Medulla oblongata (tissue), 1 donor: ENCODE results near the gene TMEM221.
A peak's percentile ranks its signal among the peaks of the same experiment; 100 is the strongest.

ENCODE experiments used
- DNase-seq: peaks from one replicate; pipeline ENCODE4 v3.0.0-alpha.2; 2015; ENCODE audit errors: extremely low spot score

TMEM221 gene

DNA sequence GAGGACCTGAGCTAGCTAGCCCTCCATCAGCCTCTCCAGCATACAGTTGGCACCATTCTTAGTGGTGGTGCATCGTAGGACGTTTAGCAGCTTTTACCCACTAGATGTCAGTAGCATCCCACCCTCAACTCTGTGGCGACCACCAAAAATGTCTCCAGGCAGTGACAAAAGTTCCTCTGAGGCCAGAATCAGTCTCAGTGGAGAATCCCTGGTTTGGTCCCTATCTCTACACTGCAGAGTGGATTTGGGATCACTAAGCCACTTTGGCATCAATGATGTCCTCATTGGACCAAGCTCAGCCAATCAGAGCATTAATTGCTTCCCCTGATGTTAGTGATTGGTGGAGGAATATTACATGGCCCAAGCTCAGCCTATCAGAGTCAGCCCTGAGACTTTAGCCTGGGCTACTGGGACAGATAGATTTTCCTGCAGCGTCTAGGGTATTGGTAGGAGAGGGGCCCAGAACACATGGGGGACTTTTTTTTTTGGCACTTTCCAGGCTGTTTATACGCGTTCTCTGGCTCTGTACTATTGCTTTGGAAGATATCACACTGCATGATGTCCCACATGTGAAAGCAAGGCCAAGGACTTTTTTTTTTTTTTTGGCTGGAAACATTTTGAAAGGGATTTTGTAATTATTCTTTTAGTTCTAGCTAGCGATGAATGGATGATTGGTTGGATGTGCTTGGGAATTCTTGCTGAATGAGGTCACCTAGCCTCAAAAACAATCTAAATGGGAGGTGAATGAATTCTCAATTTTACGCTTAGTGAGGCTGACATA is 7.0 kb downstream of the TMEM221 start:
- DNase-seq: no peak

DNA sequence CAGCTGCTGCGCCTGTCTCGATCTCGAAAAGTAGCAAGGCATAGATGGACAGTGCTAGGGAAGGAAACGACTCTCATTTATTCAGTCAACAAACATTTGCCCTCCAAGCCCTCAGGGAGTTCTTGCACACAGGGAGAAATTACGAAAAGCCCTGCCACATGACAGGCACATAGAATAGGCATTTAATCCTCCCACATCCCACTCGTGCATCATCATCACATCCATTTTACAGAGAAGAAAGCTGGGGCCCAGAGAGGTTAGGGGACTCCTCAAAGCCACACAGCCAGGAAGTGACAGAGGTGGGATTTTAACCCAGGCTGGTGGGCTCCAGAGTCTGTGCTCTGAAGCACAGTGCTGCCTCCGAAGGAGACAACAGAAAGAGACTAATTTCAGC is 11.6 kb downstream of the TMEM221 start:
- no peak for DNase-seq

DNA sequence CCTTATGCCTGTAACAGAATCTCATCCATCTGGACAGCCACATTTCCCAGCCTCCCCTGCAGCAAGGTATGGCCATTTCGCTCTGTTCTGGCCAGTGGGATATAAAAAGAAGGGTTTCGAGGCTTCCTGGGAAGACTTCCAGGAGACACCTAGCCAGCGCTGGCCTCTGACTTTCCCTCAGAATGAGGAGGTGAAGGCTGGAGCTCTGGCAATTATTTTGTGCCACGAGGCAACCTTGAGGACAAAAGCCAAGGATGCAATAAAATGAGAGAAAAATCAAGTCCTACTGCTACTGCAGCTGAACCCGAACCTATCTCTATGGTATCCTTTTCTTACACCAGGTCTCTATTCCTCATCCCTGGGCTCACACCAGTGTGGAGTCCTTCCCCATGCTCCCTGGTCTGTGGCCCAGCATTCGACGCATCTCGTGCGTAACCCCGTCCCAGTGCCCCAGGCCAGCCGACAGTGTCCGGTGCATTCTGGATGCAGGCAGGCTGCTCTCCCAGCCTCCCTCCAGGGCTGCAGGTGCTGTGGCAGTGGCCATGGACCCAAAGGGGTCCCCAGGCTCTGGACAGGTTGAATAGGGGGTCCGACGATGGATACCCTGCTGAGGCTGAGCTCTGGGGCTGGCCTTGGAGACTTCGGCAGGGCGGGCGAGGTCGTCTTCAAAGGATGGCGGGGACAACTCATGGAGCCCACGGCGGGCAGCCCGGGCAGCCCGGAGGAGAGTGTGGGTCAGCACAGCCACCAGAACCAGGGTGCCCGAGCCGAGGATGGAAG is 12.2 kb downstream of the TMEM221 start:
- DNase-seq: no peak

DNA sequence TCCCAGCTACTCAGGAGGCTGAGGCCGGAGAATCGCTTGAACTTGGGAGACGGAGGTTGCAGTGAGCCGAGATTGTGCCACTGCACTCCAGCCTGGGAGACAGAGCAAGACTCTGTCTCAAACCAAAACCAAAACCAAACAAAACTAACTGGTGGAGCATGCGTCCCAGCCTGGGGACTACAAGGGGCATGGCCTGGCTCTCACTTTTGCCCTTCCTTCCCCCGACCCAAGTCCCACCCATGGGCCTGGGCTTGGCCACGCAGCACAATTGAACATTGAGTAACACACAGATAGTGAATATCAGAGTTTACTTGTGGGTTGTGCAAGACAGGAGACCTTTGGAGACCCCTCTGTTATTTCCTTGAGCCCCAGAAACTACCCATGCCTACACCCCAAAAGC is 13.2 kb downstream of the TMEM221 start:
- no peak for DNase-seq

DNA sequence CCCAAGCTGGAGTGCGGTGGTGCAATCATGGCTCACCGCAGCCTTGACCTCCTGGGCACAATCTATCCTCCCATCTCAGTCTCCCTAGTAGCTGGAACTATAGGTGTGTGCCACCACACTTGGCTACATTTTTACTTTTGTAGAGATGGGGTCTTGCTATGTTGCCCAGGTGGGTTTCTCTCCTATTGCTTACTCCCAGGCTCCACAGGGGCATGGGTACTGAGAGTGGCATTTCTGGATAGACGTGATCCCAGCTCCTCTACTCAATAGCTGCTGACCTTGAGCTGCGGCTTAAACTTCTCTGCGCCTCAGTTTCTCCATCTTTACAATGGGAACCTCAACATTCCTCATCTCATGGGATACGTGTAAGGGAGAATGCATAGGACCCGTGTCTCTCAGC is 17.1 kb downstream of the TMEM221 start:
- no peak for DNase-seq

DNA sequence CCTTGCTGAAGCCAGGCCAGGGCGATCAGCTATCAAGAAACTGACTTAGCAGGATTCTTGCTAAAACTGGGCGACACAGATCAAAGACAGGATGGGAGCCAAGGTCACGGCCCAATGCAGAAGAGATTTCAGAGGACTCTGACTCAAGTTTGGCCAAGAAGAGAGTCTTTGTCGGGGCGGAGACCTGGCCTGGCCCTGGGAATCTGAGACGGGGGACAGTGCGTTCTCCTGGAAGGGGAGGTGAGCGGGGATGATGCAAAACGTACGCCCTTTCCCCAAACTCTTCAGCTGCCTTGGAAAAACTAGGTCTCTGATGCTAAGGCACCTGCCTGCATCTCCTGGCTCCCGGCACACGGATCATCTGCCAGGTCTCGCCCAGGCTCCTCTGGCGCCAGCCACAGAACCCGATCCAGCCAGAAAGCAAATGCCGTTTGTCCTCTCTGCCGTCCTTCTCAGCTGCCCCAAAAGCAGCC is 18.8 kb downstream of the TMEM221 start:
- no peak for DNase-seq

DNA sequence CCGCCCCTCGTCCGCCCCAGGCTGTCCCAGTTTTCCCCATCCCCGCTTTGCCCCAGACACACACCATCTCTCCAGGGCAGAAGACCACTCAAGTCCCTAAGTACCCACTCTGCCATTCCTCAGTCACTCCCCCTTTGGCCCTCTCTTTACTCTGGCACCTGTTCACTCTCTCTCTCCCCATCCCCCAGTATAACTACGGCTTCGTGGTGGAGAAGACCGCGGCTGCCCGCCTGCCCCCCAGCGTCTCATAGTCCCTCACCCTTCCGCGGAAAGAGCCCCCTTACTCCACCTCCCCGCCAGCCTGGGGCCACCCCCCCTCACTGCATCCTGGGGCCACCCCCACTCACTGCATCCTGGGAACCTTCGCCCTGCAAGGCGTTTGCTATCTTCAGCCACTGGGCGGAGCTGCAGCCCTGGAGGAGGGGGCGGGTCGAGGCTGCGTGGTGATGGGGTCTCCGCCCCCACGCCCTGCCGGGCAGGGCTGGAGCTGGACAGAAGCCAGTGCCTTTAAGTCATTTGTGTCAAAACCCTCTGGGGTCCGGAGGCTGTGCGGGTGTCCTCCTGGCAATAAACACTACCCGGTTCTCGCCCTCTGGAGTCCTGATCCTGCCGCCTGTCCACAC is 23.6 kb downstream of the TMEM221 start:
- no peak for DNase-seq

DNA sequence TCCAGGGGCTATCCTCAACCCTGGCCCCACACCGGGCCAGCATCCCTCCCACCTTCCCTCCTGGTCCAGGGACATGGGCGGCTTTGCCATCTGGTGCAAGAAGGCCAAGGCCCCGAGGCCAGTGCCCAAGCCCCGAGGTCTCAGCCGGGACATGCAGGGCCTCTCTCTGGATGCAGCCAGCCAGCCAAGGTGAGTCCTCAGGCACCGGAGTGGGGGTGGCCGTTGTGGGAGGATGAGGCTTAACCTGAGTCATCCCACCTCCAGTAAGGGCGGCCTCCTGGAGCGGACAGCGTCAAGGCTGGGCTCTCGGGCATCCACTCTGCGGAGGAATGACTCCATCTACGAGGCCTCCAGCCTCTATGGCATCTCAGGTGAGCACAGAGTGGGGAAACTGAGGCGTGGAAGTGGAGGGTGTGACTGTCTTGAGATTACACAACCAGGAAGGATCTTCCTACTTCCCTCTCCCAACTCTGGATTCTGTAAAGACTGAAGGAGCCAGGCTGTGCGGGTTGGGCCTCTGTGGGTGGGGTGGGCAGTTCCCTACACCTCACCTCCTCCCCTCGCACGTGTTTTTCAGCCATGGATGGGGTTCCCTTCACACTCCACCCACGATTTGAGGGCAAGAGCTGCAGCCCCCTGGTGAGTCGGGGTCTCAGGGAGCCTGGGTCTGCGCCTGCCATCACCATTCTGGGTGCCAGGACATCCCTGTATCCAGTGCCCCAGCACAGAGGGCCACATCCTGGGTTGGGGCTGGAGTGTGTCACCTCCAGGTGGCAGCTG is 24.8 kb downstream of the TMEM221 start:
- DNase-seq: no peak

DNA sequence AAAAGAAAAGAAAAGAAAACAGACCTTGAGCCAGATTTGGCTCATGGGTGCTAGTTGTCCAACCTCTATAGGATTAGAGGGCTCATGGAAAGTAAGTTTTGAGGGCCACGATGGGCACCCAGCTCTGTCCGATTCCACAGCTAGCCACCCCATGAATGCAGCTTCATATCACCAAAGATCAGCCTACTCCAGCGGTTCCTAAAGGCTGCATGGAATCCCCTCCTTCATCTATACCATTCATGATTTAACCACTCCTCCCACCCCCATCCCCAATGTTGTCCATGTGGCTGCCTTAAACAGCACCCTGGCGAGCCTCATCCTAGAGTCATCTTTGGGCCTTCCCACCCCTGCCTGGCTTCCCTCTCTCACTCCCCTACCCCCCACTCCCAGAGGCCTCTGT is 26.5 kb downstream of the TMEM221 start:
- DNase-seq: no peak

DNA sequence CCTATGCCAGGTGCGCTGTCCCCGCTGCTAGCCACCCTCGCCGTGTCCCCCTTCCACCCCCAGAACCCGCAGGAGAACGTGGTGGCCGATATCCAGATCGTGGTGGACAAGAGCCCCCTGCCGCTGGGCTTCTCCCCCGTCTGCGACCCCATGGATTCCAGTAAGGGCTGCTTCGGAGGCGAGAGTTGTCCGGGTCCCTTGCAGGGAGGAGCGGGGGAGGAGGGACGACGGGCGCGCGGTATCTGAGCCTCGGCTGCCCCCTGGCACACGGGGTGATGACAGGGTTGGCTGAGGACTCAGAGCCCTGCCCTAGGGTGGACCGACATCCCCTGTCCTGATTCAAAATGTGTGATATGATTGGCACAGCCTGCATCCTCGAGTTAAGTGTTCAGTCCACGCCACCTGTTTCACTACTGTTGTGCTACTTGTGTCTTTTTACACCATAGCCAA is 28.0 kb downstream of the TMEM221 start:
- no peak for DNase-seq

DNA sequence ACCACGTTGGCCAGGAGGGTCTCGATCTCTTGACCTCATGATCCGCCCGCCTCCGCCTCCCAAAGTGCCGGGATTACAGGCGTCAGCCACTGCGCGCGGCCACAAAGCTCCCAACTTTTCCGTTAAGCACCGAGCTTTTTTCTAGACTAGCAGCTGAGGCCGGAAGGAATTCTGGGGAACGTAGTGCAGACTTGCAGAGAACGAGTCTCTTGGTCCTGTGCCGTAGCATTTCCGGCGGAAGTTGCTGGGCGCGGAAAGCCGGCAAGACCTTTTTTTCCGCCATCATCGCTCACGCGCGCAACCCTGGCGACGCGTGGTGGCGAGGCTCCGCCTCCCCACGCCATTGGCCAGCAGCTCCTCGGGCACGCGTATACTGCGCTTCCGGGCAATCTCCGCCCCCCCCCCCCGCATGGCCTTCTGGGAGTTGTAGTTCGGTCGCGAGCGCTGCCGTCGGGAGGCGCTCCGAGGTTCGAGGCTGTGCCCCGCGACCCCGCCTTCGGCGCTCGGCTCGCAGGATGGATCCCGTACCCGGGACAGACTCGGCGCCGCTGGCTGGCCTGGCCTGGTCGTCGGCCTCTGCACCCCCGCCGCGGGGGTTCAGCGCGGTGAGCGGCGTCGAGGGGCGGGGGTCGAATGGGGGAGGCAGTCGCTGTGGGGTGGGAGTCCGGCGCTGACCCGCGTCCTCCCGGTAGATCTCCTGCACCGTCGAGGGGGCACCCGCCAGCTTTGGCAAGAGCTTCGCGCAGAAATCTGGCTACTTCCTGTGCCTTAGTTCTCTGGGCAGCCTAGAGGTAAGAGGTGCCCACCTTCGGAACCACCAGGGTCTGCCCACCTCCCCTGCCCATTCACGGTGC is 28.6 kb downstream of the TMEM221 start, which contains the start of gene MVB12A:
Gene MVB12A, plus strand, starts transcription at position 427 of the 854 bp plus-strand sequence. Its CDS starts 89 bp downstream, at position 516.
- DNase-seq: peak; percentile 99

DNA sequence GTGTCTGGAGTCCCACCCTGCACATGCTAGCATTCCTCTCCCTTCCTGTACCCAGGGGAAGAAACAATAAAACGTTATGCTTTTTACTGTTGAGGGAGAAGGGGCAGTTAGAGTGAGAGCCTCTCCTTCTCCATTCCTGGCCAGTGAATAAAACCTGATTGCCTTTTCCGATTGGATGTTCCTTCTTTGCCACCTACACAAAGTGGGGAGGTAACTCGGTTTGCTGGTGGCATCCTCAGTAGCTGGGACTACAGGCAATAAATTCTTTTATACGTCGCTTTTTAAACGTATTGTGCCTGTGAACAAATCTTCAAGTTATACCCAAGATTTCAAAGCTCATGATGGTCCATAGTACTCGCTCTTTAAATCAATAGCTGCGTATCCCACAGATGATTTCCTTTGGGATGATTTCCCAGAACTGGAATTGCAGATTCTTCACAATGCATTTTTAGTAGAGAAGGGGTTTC is 29.3 kb downstream of the TMEM221 start:
- DNase-seq: peak; percentile 22

DNA sequence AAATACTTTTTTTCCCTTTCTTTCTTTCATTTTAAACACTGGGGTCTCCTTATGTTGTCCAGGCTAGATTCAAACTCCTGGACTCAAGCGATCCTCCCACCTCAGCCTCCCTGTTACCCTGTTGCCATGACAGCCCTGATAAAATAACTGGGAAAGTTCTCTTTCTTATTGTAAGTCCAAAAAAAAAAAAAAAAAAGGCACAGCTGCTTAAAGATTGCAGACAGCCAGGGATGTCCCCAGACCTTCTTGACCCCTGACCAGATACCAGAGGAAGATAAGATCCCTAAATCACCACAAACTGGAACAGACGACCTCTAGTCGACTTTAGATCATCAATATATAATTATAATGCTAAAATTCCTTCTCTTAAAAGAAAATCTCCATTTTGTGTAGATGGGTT is 29.8 kb downstream of the TMEM221 start:
- no peak for DNase-seq

DNA sequence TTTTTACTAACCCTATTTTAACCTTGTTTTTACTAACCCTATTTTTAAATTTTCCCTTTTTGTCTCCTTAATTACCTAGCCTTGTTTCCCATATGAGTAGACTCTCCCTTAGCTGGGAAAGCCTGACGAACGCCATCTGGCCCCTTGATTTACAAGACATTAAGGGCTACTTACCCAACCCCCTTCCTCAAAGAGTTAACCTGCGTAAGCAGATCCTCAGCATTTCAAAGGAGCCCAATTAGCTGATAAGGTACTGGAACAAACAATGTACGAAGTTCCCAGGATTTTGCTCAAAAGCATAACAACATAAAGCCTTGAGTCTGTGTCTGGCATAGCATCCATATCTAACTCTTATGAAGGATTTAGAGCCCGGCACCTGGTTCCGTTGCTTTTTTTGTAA is 33.3 kb downstream of the TMEM221 start:
- DNase-seq: no peak

DNA sequence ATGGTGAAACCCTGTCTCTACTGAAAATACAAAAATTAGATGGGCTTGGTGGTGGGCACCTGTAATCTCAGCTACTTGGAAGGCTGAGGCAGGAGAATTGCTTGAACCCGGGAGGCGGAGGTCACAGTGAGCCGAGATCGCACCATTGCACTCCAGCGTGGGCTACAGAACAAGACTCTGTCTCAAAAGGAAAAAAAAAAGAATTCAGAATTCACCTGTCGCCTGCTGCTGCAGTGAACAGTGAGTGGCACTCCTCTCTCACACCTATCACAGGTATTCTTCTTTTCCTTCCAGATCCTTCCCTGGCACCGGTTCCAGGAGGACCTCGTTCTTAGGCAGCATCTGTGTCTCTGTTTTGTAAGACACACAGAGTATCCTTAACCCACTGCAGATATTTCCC is 34.4 kb downstream of the TMEM221 start:
- no peak for DNase-seq

DNA sequence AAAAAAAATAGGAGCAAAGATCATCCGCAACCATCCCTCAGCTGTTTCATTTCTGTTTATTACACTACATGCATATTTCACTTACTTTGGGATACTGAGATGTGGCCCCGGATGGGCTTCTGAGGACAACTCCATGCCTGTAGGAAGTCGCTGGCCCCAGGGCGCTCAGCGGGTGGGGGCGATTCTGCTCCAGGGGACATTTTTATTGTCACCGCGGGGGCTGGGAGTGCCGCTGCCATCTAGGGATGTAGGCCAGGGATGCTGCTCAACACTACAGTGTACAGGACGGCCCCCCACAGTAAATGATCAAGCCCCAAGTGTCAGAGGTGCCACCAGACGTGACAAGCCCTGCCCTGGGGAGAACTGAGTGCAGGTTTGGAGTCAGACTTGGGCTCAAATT is 36.7 kb downstream of the TMEM221 start:
- DNase-seq: no peak

DNA sequence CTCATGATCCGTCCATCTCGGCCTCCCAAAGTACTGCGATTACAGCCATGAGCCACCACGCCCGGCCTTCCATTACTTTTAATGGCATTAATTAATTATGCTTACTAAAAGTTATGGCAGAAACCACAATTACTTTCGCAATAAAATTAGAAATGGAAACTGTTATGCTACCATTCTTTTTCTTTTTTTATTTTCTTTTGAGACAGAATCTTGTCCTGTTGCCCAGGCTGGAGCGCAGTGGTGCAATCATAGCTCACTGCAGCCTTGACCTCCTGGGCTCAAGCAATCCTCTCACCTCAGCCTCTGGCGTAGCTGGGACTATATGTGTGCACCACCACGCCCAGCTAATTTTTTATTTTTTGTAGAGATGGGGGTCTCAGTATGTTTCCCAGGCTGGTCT is 38.5 kb downstream of the TMEM221 start:
- DNase-seq: no peak

DNA sequence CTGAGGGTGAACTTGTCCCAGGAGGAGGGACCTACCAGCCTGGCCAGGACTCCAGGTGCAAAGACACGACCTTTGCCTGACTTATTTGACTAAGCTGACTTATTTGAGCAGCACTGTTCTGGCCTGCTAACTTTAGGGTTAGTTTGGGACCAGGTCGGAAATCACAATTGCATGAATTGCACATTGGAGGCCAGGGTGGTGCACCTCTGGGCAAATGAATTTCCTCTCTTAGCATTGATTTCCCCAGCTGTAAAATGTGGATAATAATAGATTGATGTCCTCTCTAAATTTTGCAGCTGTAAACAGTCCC is 41.6 kb downstream of the TMEM221 start:
- no peak for DNase-seq

DNA sequence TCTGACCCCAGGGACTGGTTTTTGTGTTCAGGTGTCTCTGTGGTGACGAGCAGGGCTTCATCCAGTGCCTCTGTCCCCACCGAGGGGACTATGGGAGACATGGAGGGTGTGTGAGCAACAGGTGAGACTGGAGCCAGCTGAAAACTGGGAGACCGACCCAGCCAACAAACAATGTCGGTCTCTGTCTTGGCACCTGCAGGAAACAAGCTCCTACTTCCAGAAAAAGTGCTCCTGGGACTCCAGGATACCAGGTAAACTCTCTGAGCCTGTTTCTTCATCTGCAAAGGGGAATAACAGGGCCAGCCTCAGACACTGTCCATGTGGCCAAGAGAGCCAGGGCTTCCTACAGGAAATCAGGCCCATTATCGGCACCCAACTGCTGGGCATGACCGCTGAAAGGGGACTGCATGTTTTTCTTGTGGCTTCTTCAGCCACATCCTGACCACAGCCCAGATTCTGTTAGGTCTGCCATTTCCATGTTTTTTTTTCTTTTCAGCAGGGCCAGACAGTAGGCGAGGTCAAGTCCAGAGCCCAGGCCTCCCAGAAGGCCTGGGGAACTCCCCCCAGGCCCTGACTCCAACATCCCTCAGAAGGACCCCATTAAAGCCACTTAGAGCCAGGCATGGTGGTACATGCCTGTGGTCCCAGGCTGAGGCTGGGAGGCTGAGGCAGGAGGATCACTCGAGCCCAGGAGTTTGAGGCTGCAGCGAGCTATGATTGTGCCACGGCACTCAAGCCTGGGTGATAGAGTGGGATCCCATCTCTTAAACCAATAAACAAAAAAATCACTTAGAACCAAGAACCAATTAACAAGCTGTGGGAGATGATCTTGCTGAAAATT is 42.2 kb downstream of the TMEM221 start:
- DNase-seq: peak; percentile 49
